Stimulated activated CD4-positive, alpha-beta T cell treated with anti-CD3 and anti-CD28 coated beads, TNF-alpha, amount 100 ng/mL, for 1 hour (primary cell): ENCODE data around the gene MUC22.
"Not testable (repeated sequence)": the region's sequence is repeated elsewhere in the genome, so short reads cannot be mapped to it uniquely, and the experiment has no call there.

ENCODE experiments used
- DNase-seq, 3 donors: peaks; one replicate each; pipeline ENCODE4 v3.0.0-alpha.2; 2020; ENCODE audit warnings: low read depth in 3 of 3, low spot score in 1 of 3

The MUC22 gene

GRCh38 chr6:31037169-31037568 lies 26.9 kb downstream of the MUC22 start:
- no peak for DNase-seq

- DNase-seq: no peak
Observed at GRCh38 chr6:31037682-31038081, 27.4 kb downstream of the MUC22 start.

GRCh38 chr6:31038559-31038958 lies 28.3 kb downstream of the MUC22 start:
- DNase-seq: no peak

- DNase-seq: no peak
Observed at GRCh38 chr6:31040801-31041200, 30.5 kb downstream of the MUC22 start.

GRCh38 chr6:31041372-31041974 lies 31.2 kb downstream of the MUC22 start:
- DNase-seq: no peak

GRCh38 chr6:31042806-31043205 lies 32.5 kb downstream of the MUC22 start:
- no peak for DNase-seq

- no peak for DNase-seq
Observed at GRCh38 chr6:31048099-31048498, 37.8 kb downstream of the MUC22 start.

- DNase-seq: no peak
Observed at GRCh38 chr6:31049518-31049917, 39.2 kb downstream of the MUC22 start.

GRCh38 chr6:31053187-31053586 lies 42.9 kb downstream of the MUC22 start:
- not testable (repeated sequence) for DNase-seq

- no peak for DNase-seq
Observed at GRCh38 chr6:31053873-31054272, 43.6 kb downstream of the MUC22 start.

- DNase-seq: no peak
Observed at GRCh38 chr6:31055441-31055840, 45.2 kb downstream of the MUC22 start.

- DNase-seq: no peak
Observed at GRCh38 chr6:31057426-31058003, 47.2 kb downstream of the MUC22 start.

- no peak for DNase-seq
Observed at GRCh38 chr6:31058128-31058894, 48.0 kb downstream of the MUC22 start.

- no peak for DNase-seq
Observed at GRCh38 chr6:31060145-31060544, 49.9 kb downstream of the MUC22 start.

GRCh38 chr6:31063906-31064435 lies 53.7 kb downstream of the MUC22 start:
- DNase-seq: no peak

- DNase-seq: no peak
Observed at GRCh38 chr6:31065556-31065955, 55.3 kb downstream of the MUC22 start.

GRCh38 chr6:31067028-31067427 lies 56.8 kb downstream of the MUC22 start:
- DNase-seq: not testable (repeated sequence)

- not testable (repeated sequence) for DNase-seq
Observed at GRCh38 chr6:31067891-31068668, 57.8 kb downstream of the MUC22 start.

GRCh38 chr6:31068669-31069340 lies 58.5 kb downstream of the MUC22 start:
- DNase-seq: peak; percentile 26 to 51 (median 35)

- no peak for DNase-seq
Observed at GRCh38 chr6:31070711-31071197, 60.5 kb downstream of the MUC22 start.

GRCh38 chr6:31074401-31074800 lies 64.1 kb downstream of the MUC22 start:
- DNase-seq: no peak
